ENCODE measurements around the gene ADARB2. TPM values are rescaled to one million over a fixed set of nuclear protein-coding genes. Genes with fewer than 3 reads are reported as not detected.

The ADARB2 gene
- total RNA-seq, 4 donors from 2014 or later = 2.3 to 3.7 (median 2.6) TPM

DNA sequence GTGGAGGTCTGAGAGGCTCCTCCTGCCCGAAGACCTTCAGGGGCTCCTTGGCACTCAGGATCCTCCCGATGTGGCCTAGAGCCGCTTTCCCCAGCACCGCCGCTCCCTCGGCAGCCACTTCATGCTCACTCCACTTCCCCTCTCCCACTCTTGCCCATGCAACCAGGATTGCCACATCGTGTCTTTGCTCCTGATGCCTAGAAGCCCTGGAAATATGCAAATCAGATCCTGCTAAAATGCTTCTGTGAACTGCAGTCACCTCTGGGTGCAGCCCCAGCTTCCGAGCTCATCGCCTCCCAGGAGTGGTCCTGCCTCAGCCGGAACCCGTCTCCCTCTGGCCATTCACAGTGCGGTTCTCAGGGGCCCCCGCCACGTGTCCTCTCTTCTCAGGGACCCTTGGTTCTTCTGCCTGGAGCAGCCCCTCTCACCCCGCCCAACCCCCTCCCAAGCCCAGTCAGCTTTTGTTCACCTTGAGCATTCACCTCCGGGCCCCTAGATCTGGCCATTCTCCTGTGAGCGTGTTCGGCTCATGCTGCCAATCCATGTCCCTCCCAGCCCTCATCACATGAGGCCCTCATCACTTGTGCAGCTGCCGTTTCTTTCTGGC, 175.5 kb downstream of the ADARB2 start:
- Histone ChIP-seq H3K4me3 (no peak overlapping the region), H3K4me1 (peaks cover 0 to 4% (median 1%) of the 10 kb centered on the region in 4 donors), H3K27me3 (peaks cover 0 to 48% (median 0%) of the 10 kb centered on the region in 4 donors), H3K27ac (replicated peaks in 1 of 4) (no peak overlapping the region), H3K36me3 (no peaks in the 10 kb centered on the region), H3K9me3 (no peaks in the 10 kb centered on the region)
- TF ChIP-seq, protein P1, sequence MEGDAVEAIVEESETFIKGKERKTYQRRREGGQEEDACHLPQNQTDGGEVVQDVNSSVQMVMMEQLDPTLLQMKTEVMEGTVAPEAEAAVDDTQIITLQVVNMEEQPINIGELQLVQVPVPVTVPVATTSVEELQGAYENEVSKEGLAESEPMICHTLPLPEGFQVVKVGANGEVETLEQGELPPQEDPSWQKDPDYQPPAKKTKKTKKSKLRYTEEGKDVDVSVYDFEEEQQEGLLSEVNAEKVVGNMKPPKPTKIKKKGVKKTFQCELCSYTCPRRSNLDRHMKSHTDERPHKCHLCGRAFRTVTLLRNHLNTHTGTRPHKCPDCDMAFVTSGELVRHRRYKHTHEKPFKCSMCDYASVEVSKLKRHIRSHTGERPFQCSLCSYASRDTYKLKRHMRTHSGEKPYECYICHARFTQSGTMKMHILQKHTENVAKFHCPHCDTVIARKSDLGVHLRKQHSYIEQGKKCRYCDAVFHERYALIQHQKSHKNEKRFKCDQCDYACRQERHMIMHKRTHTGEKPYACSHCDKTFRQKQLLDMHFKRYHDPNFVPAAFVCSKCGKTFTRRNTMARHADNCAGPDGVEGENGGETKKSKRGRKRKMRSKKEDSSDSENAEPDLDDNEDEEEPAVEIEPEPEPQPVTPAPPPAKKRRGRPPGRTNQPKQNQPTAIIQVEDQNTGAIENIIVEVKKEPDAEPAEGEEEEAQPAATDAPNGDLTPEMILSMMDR (IDR thresholded peaks at IDR 0.05) = no peak
- TF ChIP-seq EP300 (IDR thresholded peaks at IDR 0.05) = no peak
- TF ChIP-seq POLR2A (IDR thresholded peaks at IDR 0.05; ENCODE audit: low read depth) = no peak
- intact Hi-C loops (cut with DNase I) = no loop called here
- WGBS = 87% methylated on average over 19 of the region's 19 CpGs
- no peak for DNase-seq (ENCODE audit: extremely low spot score)

DNA sequence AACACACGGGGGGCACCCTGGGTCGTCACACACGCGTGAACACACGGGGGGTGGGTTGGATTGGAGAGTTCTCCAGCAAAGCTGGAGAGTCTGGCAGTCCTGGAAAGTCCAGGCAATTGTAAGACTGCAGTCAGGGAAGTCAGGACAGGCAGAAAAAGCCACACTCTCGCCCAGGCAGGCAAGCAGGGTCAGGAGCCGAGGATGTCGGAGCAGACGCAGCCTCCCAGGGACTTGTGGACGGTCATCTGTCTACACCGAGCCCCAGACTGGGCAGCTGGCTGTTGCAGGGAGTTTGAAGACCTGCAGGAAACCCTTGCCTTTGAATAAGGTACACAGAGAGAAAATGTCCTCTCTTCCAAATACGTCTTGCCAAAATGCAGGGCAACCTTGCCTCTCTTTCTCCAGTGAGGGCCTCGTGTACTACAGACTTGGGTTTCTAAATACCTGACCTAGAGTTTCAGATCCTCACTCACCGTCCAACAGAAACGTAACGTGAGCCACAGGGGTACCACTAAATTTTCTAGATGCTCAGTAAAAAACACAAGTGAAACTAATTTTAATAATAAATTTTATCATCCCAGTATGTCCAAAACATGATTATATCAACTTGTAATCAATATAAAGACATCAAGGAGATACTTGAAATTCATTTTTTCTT, 176.7 kb downstream of the ADARB2 start:
- no peak for DNase-seq (ENCODE audit: extremely low spot score)
- no peak overlapping the region for H3K27ac ChIP-seq (replicated peaks in 1 of 4)
- intact Hi-C loops (cut with DNase I) = no loop called here
- H3K4me3 ChIP-seq = no peak overlapping the region
- H3K4me1 ChIP-seq = peaks cover 0 to 4% (median 1%) of the 10 kb centered on the region in 4 donors
- peaks cover 0 to 54% (median 0%) of the 10 kb centered on the region in 4 donors for H3K27me3 ChIP-seq
- H3K36me3 ChIP-seq = no peaks in the 10 kb centered on the region
- WGBS = 76% methylated on average over 16 of the region's 16 CpGs
- no peaks in the 10 kb centered on the region for H3K9me3 ChIP-seq
- TF ChIP-seq EP300 (IDR thresholded peaks at IDR 0.05) = no peak
- TF ChIP-seq, protein P1 (IDR thresholded peaks at IDR 0.05) = no peak
- no peak for TF ChIP-seq POLR2AphosphoS5 (IDR thresholded peaks at IDR 0.05)
- no peak for TF ChIP-seq POLR2A (IDR thresholded peaks at IDR 0.05; ENCODE audit: low read depth)

DNA sequence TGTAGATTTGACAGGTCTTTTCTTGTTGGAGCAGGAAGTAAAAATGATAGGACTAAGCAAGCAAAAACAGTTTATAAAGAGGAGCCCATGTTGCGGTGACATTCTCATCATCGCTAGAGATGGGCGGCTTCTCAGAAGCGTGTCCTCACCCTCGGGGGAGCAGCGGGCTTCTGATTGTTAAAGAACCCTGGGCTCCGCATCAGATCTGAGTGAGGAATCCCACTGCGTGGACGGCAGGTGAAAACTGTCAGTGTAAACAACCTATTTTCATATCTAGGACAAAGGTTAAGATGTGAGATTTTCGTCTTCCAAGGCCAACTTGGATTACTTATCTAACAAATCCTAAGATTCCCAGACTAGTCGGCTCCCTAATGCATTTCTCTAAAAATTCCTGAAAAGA, 177.6 kb downstream of the ADARB2 start:
- no peak overlapping the region for H3K4me3 ChIP-seq
- H3K27ac ChIP-seq (replicated peaks in 1 of 4) = no peak overlapping the region
- peaks cover 0 to 50% (median 0%) of the 10 kb centered on the region in 4 donors for H3K27me3 ChIP-seq
- intact Hi-C loops (cut with DNase I) = no loop called here
- no peaks in the 10 kb centered on the region for H3K9me3 ChIP-seq
- WGBS = 31% methylated on average over 11 of the region's 11 CpGs
- TF ChIP-seq EP300 (IDR thresholded peaks at IDR 0.05) (no peak), POLR2AphosphoS5 (IDR thresholded peaks at IDR 0.05) (no peak), POLR2A (IDR thresholded peaks at IDR 0.05; ENCODE audit: low read depth) (no peak)
- TF ChIP-seq, protein P1 (IDR thresholded peaks at IDR 0.05) = no peak
- H3K4me1 ChIP-seq = peaks cover 0 to 4% (median 1%) of the 10 kb centered on the region in 4 donors
- no peak for DNase-seq (ENCODE audit: extremely low spot score)
- H3K36me3 ChIP-seq = no peaks in the 10 kb centered on the region

DNA sequence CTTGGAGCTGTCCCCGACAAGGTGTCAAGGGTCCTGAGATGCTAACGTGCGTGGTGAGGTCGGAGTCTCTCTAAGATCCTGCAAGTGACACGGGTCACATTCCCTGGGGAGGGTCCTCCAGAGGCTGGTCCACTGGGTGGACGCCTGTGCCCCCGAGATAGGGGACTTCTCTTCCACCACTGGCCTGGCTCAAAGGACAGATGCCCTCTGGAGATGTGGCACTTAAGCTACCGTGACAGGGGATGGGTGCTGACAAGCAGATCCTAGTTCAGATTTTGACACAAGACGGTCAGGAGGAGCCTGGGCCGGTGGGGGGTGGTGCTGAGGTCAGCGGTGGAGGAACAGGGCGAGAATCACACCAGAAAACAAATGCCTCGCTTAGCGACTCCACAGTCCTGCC, 178.0 kb downstream of the ADARB2 start:
- TF ChIP-seq EP300 (IDR thresholded peaks at IDR 0.05) = no peak
- TF ChIP-seq POLR2A (IDR thresholded peaks at IDR 0.05; ENCODE audit: low read depth) = no peak
- TF ChIP-seq POLR2AphosphoS5 (IDR thresholded peaks at IDR 0.05) = no peak
- TF ChIP-seq, protein P1 (IDR thresholded peaks at IDR 0.05) = no peak
- Histone ChIP-seq H3K4me3 (no peak overlapping the region), H3K36me3 (no peaks in the 10 kb centered on the region), H3K27ac (replicated peaks in 1 of 4) (no peak overlapping the region), H3K27me3 (peaks cover 0 to 49% (median 0%) of the 10 kb centered on the region in 4 donors), H3K4me1 (peaks cover 0 to 4% (median 1%) of the 10 kb centered on the region in 4 donors), H3K9me3 (no peaks in the 10 kb centered on the region)
- intact Hi-C loops (cut with DNase I) = no loop called here
- no peak for DNase-seq (ENCODE audit: extremely low spot score)
- WGBS = 56% methylated on average over 13 of the region's 14 CpGs

All from esophagus muscularis mucosa (tissue), 4 donors.